HG02642 (cell line): ENCODE results near the gene KAZN.

Source experiments
- ATAC-seq: cut with Tn5 transposase; IDR thresholded peaks from one replicate; pipeline ENCODE4 v1.9.1; 2021; ENCODE audit warnings: mild to moderate bottlenecking; ENCODE audit not compliant: unreplicated experiment, poor library complexity

The KAZN gene

GRCh38 chr1:14704846-14705245 lies 106.4 kb downstream of the KAZN start:
- ATAC-seq = no peak

- no peak for ATAC-seq
Measured at GRCh38 chr1:14705824-14706223, 107.3 kb downstream of the KAZN start.

- ATAC-seq = no peak
Measured at GRCh38 chr1:14706631-14707030, 108.1 kb downstream of the KAZN start.

- no peak for ATAC-seq
Measured at GRCh38 chr1:14707531-14708445, 109.3 kb downstream of the KAZN start.

GRCh38 chr1:14710331-14710730 lies 111.8 kb downstream of the KAZN start:
- no peak for ATAC-seq

- ATAC-seq = no peak
Measured at GRCh38 chr1:14712136-14712535, 113.7 kb downstream of the KAZN start.

- no peak for ATAC-seq
Measured at GRCh38 chr1:14713077-14713476, 114.6 kb downstream of the KAZN start.

GRCh38 chr1:14715266-14715665 lies 116.8 kb downstream of the KAZN start:
- ATAC-seq = no peak

GRCh38 chr1:14715802-14716201 lies 117.3 kb downstream of the KAZN start:
- ATAC-seq = no peak

- ATAC-seq = no peak
Measured at GRCh38 chr1:14716474-14716873, 118.0 kb downstream of the KAZN start.

GRCh38 chr1:14718476-14718875 lies 120.0 kb downstream of the KAZN start:
- ATAC-seq = no peak

GRCh38 chr1:14723401-14723800 lies 124.9 kb downstream of the KAZN start:
- no peak for ATAC-seq

- ATAC-seq = no peak
Measured at GRCh38 chr1:14724246-14724645, 125.8 kb downstream of the KAZN start.

- no peak for ATAC-seq
Measured at GRCh38 chr1:14724678-14725077, 126.2 kb downstream of the KAZN start.

- no peak for ATAC-seq
Measured at GRCh38 chr1:14725238-14725637, 126.8 kb downstream of the KAZN start.

- no peak for ATAC-seq
Measured at GRCh38 chr1:14725695-14726094, 127.2 kb downstream of the KAZN start.

- ATAC-seq = no peak
Measured at GRCh38 chr1:14726606-14727005, 128.1 kb downstream of the KAZN start.

- ATAC-seq = no peak
Measured at GRCh38 chr1:14728516-14728915, 130.0 kb downstream of the KAZN start.

GRCh38 chr1:14732728-14733047 lies 134.2 kb downstream of the KAZN start:
- no peak for ATAC-seq

- ATAC-seq = no peak
Measured at GRCh38 chr1:14733048-14733778, 134.7 kb downstream of the KAZN start.

- ATAC-seq = no peak
Measured at GRCh38 chr1:14733779-14734140, 135.3 kb downstream of the KAZN start.

GRCh38 chr1:14735841-14736240 lies 137.4 kb downstream of the KAZN start:
- ATAC-seq = no peak
